Inflammatory macrophage (primary cell): ENCODE measurements around the gene ALDH16A1.
"Not testable (repeated sequence)": the region's sequence is repeated elsewhere in the genome, so short reads cannot be mapped to it uniquely, and the experiment has no call there.

ENCODE experiments used
- DNase-seq, 2 donors: peaks; one replicate each; pipeline ENCODE4 v3.0.0-alpha.2; 2020 to 2022

Gene ALDH16A1

DNA sequence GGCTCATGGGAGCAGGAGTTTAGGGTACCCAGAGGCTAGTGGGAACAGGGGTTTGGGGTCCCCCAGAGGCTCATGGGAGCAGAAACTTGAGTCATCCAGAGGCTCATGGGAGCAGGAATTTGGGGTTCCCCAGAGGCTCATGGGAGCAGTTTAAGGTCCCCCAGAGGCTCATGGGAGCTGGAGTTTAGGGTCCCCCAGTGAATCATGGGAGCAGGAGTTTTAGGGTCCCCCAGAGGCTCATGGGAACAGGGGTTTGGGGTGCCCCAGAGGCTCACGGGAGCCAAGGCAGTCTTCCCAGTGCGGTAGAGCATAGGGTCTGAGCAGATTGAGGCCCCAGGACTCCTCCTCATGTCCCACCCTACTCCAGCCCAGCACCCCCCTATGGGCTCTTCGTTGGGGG, 12.3 kb downstream of the ALDH16A1 start:
- DNase-seq = no peak

DNA sequence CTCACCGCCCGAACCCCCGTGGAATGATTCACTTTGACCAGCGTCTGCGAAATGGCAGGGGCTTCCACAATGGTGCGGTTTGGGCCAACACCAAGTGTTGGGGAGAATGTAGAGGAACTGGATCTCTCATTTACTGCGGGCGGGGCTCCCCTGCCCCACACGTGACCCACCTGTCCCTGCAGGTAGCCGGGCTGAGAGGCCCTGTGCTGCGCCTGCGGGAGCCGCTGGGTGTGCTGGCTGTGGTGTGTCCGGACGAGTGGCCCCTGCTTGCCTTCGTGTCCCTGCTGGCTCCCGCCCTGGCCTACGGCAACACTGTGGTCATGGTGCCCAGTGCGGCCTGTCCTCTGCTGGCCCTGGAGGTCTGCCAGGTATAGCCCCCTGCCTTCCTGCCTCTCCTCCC, 15.2 kb downstream of the ALDH16A1 start:
- DNase-seq = no peak

DNA sequence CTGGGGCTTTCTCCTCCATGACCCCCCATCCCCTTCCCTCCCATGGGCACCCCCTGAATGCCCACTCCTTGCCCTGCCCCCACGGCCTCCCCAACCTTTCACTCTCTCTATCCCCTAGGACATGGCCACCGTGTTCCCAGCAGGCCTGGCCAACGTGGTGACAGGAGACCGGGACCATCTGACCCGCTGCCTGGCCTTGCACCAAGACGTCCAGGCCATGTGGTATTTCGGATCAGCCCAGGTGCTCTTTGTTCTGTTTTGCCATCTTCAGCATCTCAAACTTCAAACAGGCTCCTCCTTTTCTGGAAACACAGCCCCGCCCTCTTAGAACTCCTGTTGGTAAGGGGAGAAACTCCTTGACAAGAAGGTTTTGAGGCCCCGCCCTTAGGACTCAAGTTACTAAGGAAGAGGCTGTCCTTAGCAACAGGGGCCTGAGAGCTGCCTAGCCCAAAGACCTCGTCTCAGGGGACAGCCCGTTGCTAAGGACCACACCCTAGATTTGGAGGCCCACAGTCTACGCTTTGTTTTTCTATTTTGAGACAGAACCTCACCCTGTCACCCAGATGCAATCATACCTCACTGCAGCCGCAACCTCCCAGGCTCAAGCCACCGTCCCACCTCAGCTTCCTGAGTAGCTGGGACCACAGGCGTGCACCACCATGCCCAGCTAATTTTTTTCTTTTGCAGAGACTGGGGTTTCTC, 15.9 kb downstream of the ALDH16A1 start:
- DNase-seq = peak; percentile 20 to 66

DNA sequence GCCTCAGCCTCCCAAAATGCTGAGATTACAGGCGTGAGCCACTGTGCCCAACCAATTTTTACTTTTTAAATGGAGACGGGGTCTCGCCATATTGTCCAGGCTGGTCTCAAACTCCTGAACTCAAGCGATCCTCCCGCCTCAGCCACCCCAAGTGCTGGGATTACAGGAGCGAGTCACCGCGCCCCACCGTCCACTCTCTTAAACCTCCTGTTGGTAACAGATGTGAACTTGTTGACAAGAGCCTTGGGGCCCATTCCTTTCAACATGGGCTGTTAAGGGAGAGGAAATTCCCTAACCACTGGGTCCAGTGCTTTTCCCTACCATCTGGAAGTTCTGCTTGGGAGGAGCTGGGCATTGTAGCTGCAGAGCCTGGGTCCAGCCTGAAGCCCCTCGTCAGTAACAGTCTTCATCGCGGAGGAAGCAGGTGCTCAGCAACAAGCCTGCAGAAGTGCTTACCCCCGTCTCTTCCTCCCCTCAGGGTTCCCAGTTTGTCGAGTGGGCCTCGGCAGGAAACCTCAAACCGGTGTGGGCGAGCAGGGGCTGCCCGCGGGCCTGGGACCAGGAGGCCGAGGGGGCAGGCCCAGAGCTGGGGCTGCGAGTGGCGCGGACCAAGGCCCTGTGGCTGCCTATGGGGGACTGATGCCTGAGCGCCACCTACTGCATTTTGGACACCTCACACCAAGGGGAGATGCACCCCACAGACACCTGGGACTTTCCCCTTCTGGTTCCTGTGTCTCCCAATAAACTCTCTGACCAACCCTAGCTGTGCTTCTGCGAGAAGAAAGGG, 17.0 kb downstream of the ALDH16A1 start:
- DNase-seq = peak; percentile 33 to 71

DNA sequence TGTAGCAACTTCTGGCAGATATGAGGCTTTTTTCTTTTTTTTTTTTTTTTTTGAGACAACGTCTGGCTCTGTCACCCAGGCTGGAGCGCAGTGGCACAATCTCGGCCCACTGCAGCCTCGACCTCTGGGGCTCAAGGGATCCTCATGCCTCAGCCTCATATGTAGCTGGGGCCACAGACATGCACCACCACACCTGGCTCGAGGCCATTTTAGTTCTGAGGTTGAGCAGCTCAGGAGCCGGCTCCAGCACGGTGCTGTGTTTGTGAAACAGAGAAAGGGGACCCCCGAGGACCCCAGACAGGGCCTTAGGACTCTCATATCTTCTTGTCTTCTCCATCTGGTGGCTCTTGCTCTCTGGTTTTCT, 17.6 kb downstream of the ALDH16A1 start:
- no peak for DNase-seq

DNA sequence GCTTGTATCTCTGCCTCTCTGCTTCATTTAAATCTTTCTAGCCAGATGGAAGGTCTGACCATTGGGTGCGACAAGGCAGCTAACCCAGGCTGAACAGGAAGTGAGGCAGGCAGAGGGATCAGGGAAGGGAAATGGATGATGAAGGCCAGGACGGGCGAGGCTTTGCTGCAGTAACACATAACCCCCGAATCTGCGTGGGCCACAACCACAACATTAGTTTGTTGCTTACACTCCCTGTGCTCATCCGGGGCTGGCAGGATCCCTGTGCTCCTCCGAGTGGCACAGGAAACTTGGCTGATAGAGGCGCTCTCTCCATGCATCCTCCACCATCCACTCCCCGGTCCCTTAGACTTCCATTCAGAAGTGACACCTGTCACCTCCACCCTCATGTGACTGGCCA, 19.9 kb downstream of the ALDH16A1 start:
- peak in 1 of 2 donors; percentile 9 for DNase-seq

DNA sequence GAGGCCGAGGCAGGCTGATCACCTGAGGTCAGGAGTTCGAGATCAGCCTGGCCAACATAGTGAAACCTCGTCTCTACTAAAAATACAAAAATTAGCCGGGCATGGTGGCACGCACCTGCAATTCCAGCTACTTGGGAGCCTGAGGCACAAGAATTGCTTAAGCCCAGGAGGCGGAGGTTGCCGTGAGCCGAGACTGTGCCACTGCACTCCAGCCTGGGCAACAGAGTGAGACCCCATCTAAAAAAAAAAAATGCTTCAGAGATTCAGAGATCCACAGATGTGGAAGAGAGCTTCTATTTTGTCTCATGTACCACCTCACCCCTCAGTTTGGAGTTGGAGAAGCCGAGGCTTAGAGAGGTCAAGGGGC, 20.5 kb downstream of the ALDH16A1 start:
- DNase-seq = not testable (repeated sequence)

DNA sequence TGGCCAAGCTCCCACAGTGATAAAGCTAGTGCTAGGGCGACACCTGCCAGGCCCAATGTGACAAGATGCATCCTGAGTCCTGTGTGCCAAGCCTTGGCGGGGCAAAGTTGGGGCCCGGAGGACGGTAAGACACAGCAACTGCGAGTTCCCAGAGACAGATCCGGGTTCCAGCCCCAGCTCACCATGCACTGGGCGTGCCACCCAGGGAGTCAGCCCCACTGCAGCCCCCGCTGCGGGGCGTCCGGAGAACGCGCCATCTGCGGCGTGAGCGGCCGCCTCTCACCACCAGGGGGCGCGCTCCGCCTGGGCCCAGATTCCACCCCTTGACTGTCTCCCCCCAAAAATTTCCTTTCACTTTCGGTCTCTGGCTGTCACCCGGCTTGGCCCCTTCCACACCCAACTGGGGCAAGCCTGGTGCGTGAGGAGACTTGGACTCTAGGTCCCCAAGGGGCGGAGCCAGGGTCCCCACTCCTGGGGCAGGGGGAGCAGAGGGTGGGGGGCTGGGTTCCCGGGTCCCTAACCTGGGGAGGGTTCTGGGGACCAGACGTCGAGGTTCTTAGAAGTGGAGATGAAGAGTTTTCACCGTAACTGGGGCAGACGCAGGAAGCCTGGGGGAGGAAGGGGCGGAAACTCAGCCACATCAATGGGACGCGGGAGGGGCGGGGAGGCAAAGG, 21.0 kb downstream of the ALDH16A1 start, which contains the start of gene FLT3LG:
Gene FLT3LG, plus strand, starts transcription at position 348 of the 674 bp plus-strand sequence. CDS start 425 bp downstream, outside the sequence.
- peak; percentile 69 to 70 for DNase-seq

DNA sequence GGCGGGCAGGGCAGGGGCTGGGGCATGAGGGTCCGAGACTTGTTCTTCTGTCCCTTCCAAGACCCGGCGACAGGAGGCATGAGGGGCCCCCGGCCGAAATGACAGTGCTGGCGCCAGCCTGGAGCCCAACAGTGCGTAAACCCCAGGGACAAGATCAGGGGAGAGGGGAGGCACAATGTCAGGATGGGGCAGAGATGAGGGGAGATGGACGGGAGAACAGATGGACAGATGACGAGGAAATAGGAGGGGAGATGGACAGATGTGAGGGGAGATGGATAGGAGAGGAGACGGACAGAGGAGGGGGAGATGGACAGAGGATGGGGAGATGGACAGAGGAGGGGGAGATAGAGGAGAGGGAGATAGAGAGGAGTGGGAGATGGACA, 21.5 kb downstream of the ALDH16A1 start:
- no peak for DNase-seq

DNA sequence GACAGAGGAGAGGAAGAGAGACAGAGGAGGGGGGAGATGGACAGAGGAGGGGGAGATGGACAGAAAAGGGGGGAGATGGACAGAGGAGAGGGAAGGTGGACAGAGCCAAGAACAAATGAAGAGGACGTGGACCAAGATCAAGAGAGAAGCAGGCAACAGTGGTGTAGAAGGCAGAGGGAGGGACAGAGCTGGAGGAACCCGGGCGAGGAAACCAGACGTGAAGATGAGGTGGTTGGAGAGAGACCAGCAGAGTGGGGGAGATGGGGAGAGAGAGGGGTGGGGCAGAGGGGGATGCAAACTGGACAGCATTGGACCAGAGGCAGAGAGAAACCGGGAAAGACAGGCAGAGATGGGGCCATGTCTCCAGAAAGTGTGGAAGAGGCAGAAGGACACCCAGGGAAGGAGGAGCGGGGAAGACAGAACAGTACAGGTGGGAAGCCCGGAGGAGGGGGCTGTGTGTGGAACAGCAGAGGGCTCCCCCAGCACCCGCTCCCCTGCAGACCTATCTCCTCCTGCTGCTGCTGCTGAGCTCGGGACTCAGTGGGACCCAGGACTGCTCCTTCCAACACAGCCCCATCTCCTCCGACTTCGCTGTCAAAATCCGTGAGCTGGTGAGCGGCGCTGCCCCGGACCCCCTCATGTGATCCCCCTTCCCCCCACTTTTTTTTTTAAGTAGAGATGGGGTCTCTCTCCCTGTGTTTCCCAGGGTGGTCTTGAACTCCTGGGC, 22.3 kb downstream of the ALDH16A1 start:
- no peak for DNase-seq

DNA sequence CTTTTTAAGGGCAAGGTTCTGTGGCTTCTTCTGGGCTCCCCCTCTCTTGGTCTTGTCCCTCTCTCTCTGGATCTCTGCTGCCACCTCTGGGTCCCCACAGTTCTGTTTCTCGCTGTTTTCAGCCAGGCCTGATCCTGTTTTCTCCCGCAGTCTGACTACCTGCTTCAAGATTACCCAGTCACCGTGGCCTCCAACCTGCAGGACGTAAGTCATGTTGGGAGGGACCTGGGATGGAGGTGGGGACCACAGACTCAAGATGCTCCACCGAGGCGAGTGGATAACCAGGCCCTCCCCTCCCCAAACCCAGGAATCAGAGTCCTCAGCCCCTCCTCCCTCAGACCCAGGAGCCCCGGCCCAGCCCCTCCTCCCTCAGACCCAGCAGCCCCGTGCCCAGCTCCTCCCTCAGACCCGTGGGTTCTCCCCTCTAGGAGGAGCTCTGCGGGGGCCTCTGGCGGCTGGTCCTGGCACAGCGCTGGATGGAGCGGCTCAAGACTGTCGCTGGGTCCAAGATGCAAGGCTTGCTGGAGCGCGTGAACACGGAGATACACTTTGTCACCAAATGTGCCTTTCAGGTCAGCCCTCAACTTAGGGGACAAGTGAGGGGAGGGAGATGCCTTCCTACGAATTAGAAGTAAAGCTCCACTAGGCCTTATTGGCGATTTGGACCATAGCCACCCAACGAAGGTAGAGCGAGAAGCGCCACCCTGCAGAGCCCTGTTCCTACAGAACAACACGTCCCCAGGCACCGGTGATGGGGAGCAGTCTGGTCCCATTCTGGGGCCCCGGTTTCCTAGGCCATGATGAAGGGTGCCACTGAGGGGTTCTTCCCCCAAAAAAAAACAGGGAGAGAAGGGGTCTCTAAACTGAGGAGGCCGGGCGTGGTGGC, 23.2 kb downstream of the ALDH16A1 start:
- peak; percentile 13 to 38 for DNase-seq

DNA sequence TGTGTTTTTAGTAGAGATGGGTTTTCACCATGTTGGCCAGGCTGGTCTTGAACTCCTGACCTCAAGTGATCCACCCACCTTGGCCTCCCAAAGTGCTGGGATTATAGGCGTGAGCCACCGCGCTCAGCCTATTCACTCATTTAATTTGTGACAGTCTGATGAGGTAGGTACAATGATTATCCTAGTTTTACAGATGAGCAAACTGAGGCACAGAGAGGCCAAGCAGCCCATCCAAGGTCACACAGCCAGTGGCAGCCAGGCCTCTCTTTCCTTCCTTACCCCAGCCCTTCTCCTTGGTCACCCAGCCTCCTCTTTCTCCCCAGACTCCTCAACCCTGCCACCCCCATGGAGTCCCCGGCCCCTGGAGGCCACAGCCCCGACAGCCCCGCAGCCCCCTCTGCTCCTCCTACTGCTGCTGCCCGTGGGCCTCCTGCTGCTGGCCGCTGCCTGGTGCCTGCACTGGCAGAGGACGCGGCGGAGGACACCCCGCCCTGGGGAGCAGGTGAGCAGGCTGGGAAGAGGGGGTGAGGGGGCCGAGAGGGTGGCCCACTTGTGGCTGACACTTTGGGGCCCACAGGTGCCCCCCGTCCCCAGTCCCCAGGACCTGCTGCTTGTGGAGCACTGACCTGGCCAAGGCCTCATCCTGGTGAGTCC, 27.1 kb downstream of the ALDH16A1 start:
- DNase-seq = no peak

DNA sequence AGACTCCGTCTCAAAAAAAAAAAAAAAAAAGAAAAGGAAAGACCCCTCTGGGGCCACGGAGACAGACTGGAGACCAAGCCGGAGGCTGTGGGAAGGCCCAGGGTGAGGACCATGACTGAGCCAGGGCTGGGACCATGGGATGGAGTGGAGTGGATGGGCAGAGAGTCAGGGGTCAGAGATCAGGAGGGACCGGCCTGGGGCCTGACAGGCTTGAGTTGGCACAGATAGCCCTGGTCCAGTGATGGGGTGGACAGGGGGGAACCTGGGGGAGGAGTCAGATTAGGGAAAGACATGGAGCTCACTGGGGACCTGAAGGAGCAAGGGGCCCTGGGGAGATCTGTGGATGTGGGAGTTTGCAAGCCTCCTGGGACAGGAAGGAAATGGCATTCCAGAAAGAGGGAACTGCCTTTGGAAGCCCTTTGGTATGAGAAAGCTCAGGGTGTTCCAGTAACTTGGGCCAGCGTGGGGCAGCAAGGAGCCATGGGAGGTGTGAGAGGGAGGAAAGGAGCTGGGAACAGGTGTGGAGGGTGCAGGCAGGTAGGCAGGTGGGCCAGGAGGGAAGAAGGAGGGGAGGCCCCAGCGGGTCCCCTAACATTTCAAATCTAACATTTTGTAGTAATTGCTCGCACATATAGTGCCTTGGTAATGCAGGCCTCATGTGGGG, 28.1 kb downstream of the ALDH16A1 start:
- DNase-seq = no peak

DNA sequence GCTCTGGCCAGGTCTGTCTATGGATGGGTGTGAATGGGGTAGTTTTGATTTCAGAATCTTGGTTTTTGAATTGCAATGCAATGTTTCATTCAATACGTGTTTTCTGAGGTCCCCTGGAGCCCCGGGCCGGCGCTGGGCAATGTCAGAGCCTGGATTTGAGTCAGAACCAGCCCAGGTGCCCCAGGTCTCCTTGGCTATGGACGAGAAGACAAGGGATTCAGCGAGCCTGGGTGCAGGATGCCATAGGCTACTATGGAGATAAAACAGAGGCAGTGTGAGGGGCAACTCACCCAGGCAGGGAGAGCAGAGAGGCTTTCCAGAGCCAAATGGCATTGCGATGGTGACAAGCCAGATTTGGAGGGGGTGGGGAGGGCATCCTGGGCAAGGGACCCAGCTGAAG, 33.2 kb downstream of the ALDH16A1 start:
- DNase-seq = no peak

DNA sequence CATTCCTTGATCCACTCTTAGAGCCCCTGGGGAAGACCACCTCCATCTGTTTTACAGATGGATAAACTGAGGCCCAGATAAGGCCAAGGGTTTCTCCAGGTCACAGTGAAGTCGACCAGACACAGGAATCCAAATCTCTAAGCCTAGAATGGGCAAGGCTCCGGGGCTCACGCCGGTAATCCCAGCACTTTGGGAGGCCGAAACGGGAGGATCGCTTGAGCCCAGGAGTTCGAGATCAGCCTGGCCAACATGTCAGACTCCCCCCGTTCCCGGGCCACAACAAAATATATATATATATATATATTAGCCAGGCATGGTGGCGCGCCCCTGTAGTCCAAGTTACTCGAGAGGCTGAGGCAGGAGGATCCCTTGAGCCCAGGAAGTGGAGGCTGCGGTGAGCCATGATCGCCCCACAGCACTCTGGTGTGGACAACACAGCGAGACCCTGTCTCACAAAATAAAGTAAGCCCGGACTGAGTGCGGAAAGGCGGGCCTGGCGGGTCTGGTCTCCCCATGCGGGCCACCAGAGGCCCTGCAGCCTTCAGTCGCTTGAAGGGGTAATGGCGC, 33.8 kb downstream of the ALDH16A1 start:
- DNase-seq = no peak

DNA sequence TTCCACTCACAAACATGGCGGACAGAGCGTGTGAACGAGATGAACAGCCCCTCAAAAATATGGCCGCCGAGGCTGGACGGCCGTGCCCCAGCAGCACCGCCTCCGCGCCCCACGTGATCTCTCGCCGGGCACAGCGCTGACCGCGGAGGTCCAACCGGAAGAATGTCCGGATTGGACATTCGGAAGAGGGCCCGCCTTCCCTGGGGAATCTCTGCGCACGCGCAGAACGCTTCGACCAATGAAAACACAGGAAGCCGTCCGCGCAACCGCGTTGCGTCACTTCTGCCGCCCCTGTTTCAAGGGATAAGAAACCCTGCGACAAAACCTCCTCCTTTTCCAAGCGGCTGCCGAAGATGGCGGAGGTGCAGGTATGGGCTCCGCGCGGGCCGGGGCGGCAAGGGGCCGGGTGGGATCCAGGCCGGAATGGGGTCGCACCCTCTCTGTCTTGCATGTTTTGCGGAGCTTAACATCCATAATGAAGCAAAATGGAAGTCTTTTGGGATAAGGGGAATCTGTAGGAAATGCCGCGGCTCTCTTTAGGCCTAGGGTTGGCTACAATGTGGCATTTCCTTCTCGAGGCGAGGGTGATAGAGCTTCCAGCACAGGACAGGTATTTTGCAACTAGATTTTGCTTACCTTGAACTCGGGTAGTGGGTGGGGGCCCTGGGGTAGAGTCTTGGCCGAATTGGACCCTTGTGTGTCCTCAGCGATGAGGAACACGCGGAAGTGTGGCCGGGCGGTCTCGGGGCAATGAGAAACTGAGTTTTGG, 34.4 kb downstream of the ALDH16A1 start, which contains the start of gene RPL13A:
Gene RPL13A, plus strand, starts transcription at position 332 of the 769 bp plus-strand sequence. Its CDS starts 22 bp downstream, at position 354.
- peak; percentile 100 for DNase-seq

DNA sequence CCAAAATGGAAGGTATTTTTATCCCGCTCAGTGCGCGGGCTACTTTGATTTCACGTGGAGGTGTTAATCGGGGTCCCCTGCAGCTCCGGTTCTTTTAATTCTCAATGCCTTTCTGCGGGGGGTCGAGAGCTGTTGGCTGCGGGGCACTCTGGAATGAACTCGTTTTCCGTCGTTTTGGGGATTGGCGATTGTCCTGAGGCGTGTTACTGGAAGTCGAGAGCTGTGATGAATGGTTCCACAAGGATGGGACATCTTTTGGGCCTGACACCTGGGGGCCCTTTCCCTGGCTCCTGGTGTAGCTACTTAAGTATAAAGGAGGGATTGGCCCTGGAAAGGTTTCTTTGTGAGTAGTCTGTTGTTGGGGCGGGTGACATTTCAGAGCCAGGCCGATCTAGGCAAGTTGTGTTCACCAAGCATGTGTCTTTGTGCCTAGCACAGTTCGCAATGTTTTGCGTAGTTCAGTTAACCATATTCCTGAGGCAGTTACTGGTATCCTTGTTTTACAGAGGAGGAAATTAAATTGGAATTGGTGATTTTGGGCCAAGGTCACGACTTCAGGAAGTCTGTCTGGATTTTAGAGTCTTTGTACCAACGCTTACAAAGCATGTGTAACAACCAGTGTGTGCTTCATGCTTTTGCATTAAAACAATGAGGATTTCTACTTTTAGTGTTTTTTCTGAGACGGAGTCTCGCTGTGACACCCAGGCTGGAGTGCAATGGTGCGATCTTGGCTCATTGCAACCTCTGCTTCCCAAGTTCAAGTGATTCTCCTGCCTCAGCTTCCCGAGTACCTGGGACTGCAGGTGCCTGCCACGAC, 35.2 kb downstream of the ALDH16A1 start:
- DNase-seq = no peak

DNA sequence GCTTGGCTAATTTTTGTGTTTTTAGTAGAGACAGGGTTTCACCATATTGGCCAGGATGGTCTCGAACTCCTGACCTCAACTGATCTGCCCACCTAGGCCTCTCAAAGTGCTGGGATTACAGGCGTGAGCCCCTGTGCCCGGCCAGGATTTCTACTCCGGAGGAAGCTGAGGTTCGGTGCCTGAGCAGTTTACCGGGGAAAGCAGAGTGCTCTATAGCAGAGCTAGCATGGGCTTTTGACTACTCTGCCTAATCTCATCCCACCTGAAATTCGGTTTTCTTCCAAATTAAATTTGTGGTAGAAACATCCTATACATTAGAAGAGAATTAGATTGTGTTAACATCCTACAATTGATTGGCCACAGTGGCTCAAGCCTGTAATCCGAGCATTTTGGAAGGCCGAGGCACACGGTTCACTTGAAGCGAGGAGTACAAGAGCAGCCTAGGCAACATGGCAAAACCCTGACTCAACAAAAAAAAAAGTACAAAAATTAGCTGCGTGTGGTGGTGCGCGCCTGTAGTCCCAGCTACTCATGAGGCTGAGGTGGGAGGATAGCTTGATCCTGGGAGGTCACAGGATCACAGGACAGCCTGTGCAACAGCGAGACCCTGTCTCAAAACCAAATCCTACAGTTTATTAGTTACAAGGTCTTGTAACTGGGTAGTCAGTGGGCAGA, 36.0 kb downstream of the ALDH16A1 start:
- DNase-seq = no peak
